ENCODE measurements around the gene SERPINE1.

Gene SERPINE1

GRCh38 chr7:101126651-101127459 lies at the start of gene SERPINE1:
SERPINE1 (plus strand) TSS chr7:101127104; CDS start chr7:101128394, 1,290 bp downstream.
- Histone ChIP-seq H3K9me3 (replicated peaks; ENCODE audit: insufficient read depth, low read length) (no peaks in the 10 kb centered on the region), H3K27ac (ENCODE audit: low read length) (no peak within 1 kb of the TSS), H3K9me2 (replicated peaks; ENCODE audit: insufficient read depth, low read length) (no peaks in the 10 kb centered on the region), H3K79me2 (ENCODE audit: low read length) (no peaks in the 10 kb centered on the region), H3K27me3 (replicated peaks; ENCODE audit: insufficient read depth, low read length) (peaks cover 91% of the 10 kb centered on the region), H3K4me3 (ENCODE audit: low read length) (peak within 1 kb of the TSS; percentile 7; the same call in 1 of the 2 replicates), H2AFZ (ENCODE audit: low read length) (peak within 1 kb of the TSS; percentile 20; the same call in 1 of the 2 replicates), H3K9ac (ENCODE audit: low read length) (no peak within 1 kb of the TSS; the same call in 1 of the 2 replicates), H4K20me1 (ENCODE audit: insufficient read depth, low read length) (no peaks in the 10 kb centered on the region), H3K4me2 (ENCODE audit: low read depth, low read length) (peak within 1 kb of the TSS; percentile 56), H3K36me3 (replicated peaks; ENCODE audit: insufficient read depth, low read length) (no peaks in the 10 kb centered on the region), H3F3A (ENCODE audit: insufficient read depth, low read length) (no peaks in the 10 kb centered on the region), H3K4me1 (ENCODE audit: low read length) (peaks cover 16% of the 10 kb centered on the region)
- TF ChIP-seq CTCF (IDR thresholded peaks at IDR 0.05; ENCODE audit: low read length), result peak; percentile 25; the same call in 1 of the 2 replicates
- TF ChIP-seq EZH2 (optimal IDR thresholded peaks at IDR 0.05; ENCODE audit: low read depth, low read length), result no peak
- TF ChIP-seq EZH2phosphoT487 (IDR thresholded peaks at IDR 0.05; ENCODE audit: low read length), result no peak
- peak; percentile 46 for DNase-seq

- Histone ChIP-seq H3K9me2 (replicated peaks; ENCODE audit: insufficient read depth, low read length) (no peaks in the 10 kb centered on the region), H3K4me2 (ENCODE audit: low read depth, low read length) (no peak overlapping the region), H3K4me1 (ENCODE audit: low read length) (no peaks in the 10 kb centered on the region), H3K27me3 (replicated peaks; ENCODE audit: insufficient read depth, low read length) (peaks cover 81% of the 10 kb centered on the region), H3K9ac (ENCODE audit: low read length) (no peak overlapping the region), H3K27ac (ENCODE audit: low read length) (no peak overlapping the region), H3K36me3 (replicated peaks; ENCODE audit: insufficient read depth, low read length) (no peaks in the 10 kb centered on the region), H3K4me3 (ENCODE audit: low read length) (no peak overlapping the region), H3K79me2 (ENCODE audit: low read length) (no peaks in the 10 kb centered on the region), H4K20me1 (ENCODE audit: insufficient read depth, low read length) (no peaks in the 10 kb centered on the region), H3K9me3 (replicated peaks; ENCODE audit: insufficient read depth, low read length) (no peaks in the 10 kb centered on the region), H2AFZ (ENCODE audit: low read length) (no peak overlapping the region), H3F3A (ENCODE audit: insufficient read depth, low read length) (no peaks in the 10 kb centered on the region)
- DNase-seq, result peak; percentile 72
- TF ChIP-seq EZH2 (optimal IDR thresholded peaks at IDR 0.05; ENCODE audit: low read depth, low read length) (no peak), EZH2phosphoT487 (IDR thresholded peaks at IDR 0.05; ENCODE audit: low read length) (no peak), CTCF (IDR thresholded peaks at IDR 0.05; ENCODE audit: low read length) (peak; percentile 96)
Measured at GRCh38 chr7:101077303-101078086, 49.4 kb upstream of the SERPINE1 start.

GRCh38 chr7:101081432-101081831 lies 45.5 kb upstream of the SERPINE1 start:
- DNase-seq, result no peak

More at GRCh38 chr7:101081432-101081831, 45.5 kb upstream of the SERPINE1 start:
- Histone ChIP-seq H3K27me3 (replicated peaks; ENCODE audit: insufficient read depth, low read length) (peaks cover 46% of the 10 kb centered on the region), H3K79me2 (ENCODE audit: low read length) (peaks cover 11% of the 10 kb centered on the region), H3K9ac (ENCODE audit: low read length) (no peak overlapping the region), H2AFZ (ENCODE audit: low read length) (no peak overlapping the region), H3K4me2 (ENCODE audit: low read depth, low read length) (no peak overlapping the region), H3K4me3 (ENCODE audit: low read length) (no peak overlapping the region), H3K4me1 (ENCODE audit: low read length) (peaks cover 6% of the 10 kb centered on the region), H3K9me3 (replicated peaks; ENCODE audit: insufficient read depth, low read length) (no peaks in the 10 kb centered on the region), H3F3A (ENCODE audit: insufficient read depth, low read length) (no peaks in the 10 kb centered on the region), H3K9me2 (replicated peaks; ENCODE audit: insufficient read depth, low read length) (no peaks in the 10 kb centered on the region), H4K20me1 (ENCODE audit: insufficient read depth, low read length) (no peaks in the 10 kb centered on the region), H3K27ac (ENCODE audit: low read length) (no peak overlapping the region), H3K36me3 (replicated peaks; ENCODE audit: insufficient read depth, low read length) (no peaks in the 10 kb centered on the region)
- TF ChIP-seq EZH2 (optimal IDR thresholded peaks at IDR 0.05; ENCODE audit: low read depth, low read length) (no peak), EZH2phosphoT487 (IDR thresholded peaks at IDR 0.05; ENCODE audit: low read length) (no peak), CTCF (IDR thresholded peaks at IDR 0.05; ENCODE audit: low read length) (no peak)
